ENCODE data around the gene ZYG11A.

Gene ZYG11A

GRCh38 chr1:52919051-52919722 is 76.6 kb downstream of the ZYG11A start:
- TF ChIP-seq FOXM1 (IDR thresholded peaks at IDR 0.05; ENCODE audit: borderline replicate concordance, low read depth) (no peak), CREB1 (IDR thresholded peaks at IDR 0.05; ENCODE audit: low read depth) (no peak), TEAD4 (IDR thresholded peaks at IDR 0.05) (no peak), MAX (IDR thresholded peaks at IDR 0.05) (no peak), RAD21 (IDR thresholded peaks at IDR 0.05; ENCODE audit: low read depth) (no peak), ZBTB7A (IDR thresholded peaks at IDR 0.05; ENCODE audit: low read depth) (no peak), YY1 (IDR thresholded peaks at IDR 0.05; ENCODE audit: low read depth) (no peak), REST (IDR thresholded peaks at IDR 0.05; ENCODE audit: low read depth) (no peak), CEBPB (IDR thresholded peaks at IDR 0.05) (no peak), TAF1 (IDR thresholded peaks at IDR 0.05; ENCODE audit: low read depth) (no peak), USF1 (IDR thresholded peaks at IDR 0.05) (no peak), EGR1 (IDR thresholded peaks at IDR 0.05) (no peak), EP300 (IDR thresholded peaks at IDR 0.05; ENCODE audit: borderline replicate concordance) (no peak), NFIC (IDR thresholded peaks at IDR 0.05) (no peak), TCF12 (IDR thresholded peaks at IDR 0.05; ENCODE audit: low read depth) (no peak)

GRCh38 chr1:52919723-52920483 is 77.3 kb downstream of the ZYG11A start:
- TF ChIP-seq USF1 (IDR thresholded peaks at IDR 0.05) (no peak), EGR1 (IDR thresholded peaks at IDR 0.05) (no peak), YY1 (IDR thresholded peaks at IDR 0.05; ENCODE audit: low read depth) (no peak), TEAD4 (IDR thresholded peaks at IDR 0.05) (no peak), NFIC (IDR thresholded peaks at IDR 0.05) (no peak), TCF12 (IDR thresholded peaks at IDR 0.05; ENCODE audit: low read depth) (no peak), CEBPB (IDR thresholded peaks at IDR 0.05) (no peak), ZBTB7A (IDR thresholded peaks at IDR 0.05; ENCODE audit: low read depth) (no peak), FOXM1 (IDR thresholded peaks at IDR 0.05; ENCODE audit: borderline replicate concordance, low read depth) (no peak), MAX (IDR thresholded peaks at IDR 0.05) (no peak), CREB1 (IDR thresholded peaks at IDR 0.05; ENCODE audit: low read depth) (no peak), REST (IDR thresholded peaks at IDR 0.05; ENCODE audit: low read depth) (no peak), RAD21 (IDR thresholded peaks at IDR 0.05; ENCODE audit: low read depth) (no peak), TAF1 (IDR thresholded peaks at IDR 0.05; ENCODE audit: low read depth) (no peak), EP300 (IDR thresholded peaks at IDR 0.05; ENCODE audit: borderline replicate concordance) (no peak)

GRCh38 chr1:52920791-52921291 is 78.3 kb downstream of the ZYG11A start:
- TF ChIP-seq MAX (IDR thresholded peaks at IDR 0.05) (no peak), RAD21 (IDR thresholded peaks at IDR 0.05; ENCODE audit: low read depth) (no peak), TEAD4 (IDR thresholded peaks at IDR 0.05) (no peak), USF1 (IDR thresholded peaks at IDR 0.05) (no peak), EP300 (IDR thresholded peaks at IDR 0.05; ENCODE audit: borderline replicate concordance) (no peak), NFIC (IDR thresholded peaks at IDR 0.05) (no peak), ZBTB7A (IDR thresholded peaks at IDR 0.05; ENCODE audit: low read depth) (no peak), EGR1 (IDR thresholded peaks at IDR 0.05) (no peak), TAF1 (IDR thresholded peaks at IDR 0.05; ENCODE audit: low read depth) (no peak), REST (IDR thresholded peaks at IDR 0.05; ENCODE audit: low read depth) (no peak), FOXM1 (IDR thresholded peaks at IDR 0.05; ENCODE audit: borderline replicate concordance, low read depth) (no peak), YY1 (IDR thresholded peaks at IDR 0.05; ENCODE audit: low read depth) (no peak), CEBPB (IDR thresholded peaks at IDR 0.05) (no peak), CREB1 (IDR thresholded peaks at IDR 0.05; ENCODE audit: low read depth) (no peak), TCF12 (IDR thresholded peaks at IDR 0.05; ENCODE audit: low read depth) (no peak)
